IMR-90 (cell line): Measurements from ENCODE around the gene MAPRE3.

Source experiments
- CHD1 ChIP-seq: IDR thresholded peaks from 2 replicates; pipeline ENCODE4 v1.6.1; 2012; ENCODE audit warnings: low read depth, low read length, improper control_type of control experiment
- MXI1 ChIP-seq: IDR thresholded peaks from 2 replicates; pipeline ENCODE4 v1.6.1; 2012; ENCODE audit warnings: low read depth, mild to moderate bottlenecking, low read length, moderate library complexity, borderline replicate concordance
- NFE2L2 ChIP-seq: fragments of 150-350 bp; IDR thresholded peaks from 2 replicates; pipeline ENCODE4 v1.6.1; 2016; ENCODE audit warnings: low read depth, mild to moderate bottlenecking, low read length
- POLR2A ChIP-seq: IDR thresholded peaks from 2 replicates; pipeline ENCODE4 v1.6.1; 2012; ENCODE audit warnings: mild to moderate bottlenecking, low read depth, low read length
- RCOR1 ChIP-seq: IDR thresholded peaks from 2 replicates; pipeline ENCODE4 v1.6.1; 2012; ENCODE audit warnings: mild to moderate bottlenecking, low read length, improper control_type of control experiment; ENCODE audit not compliant: insufficient replicate concordance
- TF ChIP-seq, protein P1 (sequence below): conservative IDR thresholded peaks from 2 replicates; pipeline ENCODE4 v1.5.1; 2012; ENCODE audit warnings: mild to moderate bottlenecking, low read depth, low read length, improper control_type of control experiment

DNA sequence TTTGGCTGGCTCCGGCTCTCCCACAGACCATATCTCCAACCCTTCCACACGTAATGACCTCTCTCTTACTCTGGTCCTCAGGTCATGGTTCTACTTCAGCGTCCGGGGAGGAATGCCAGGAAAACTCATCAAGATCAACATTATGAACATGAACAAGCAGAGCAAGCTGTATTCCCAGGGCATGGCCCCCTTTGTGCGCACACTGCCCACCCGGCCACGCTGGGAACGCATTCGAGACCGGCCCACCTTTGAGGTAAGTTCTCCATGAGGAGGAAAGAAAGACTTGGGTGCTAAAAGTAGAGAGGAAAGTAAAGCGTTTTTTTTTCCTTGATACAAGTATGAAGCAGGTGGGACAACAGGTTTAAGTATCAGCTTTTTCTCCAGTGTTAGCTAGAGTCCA lies 82.9 kb downstream of the MAPRE3 start:
- TF ChIP-seq CHD1 (no peak), NFE2L2 (no peak), RCOR1 (no peak), POLR2A (no peak), MXI1 (no peak)
- TF ChIP-seq, protein P1, sequence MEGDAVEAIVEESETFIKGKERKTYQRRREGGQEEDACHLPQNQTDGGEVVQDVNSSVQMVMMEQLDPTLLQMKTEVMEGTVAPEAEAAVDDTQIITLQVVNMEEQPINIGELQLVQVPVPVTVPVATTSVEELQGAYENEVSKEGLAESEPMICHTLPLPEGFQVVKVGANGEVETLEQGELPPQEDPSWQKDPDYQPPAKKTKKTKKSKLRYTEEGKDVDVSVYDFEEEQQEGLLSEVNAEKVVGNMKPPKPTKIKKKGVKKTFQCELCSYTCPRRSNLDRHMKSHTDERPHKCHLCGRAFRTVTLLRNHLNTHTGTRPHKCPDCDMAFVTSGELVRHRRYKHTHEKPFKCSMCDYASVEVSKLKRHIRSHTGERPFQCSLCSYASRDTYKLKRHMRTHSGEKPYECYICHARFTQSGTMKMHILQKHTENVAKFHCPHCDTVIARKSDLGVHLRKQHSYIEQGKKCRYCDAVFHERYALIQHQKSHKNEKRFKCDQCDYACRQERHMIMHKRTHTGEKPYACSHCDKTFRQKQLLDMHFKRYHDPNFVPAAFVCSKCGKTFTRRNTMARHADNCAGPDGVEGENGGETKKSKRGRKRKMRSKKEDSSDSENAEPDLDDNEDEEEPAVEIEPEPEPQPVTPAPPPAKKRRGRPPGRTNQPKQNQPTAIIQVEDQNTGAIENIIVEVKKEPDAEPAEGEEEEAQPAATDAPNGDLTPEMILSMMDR, result no peak
